ENCODE results near the gene WWP2.

GRCh38 chr16:69855592-69855991, 93.5 kb downstream of the WWP2 start:
- TF ChIP-seq CTCF (IDR thresholded peaks at IDR 0.05), result no peak
- no peak for TF ChIP-seq POLR2A (IDR thresholded peaks at IDR 0.05)
